Lung (tissue), 12 donors: ENCODE data around the gene AVEN. TPM values are rescaled to one million over a fixed set of nuclear protein-coding genes. Genes with fewer than 3 reads are reported as not detected.

Experiments
- ATAC-seq: fragments of 200-7000 bp; cut with Tn5 transposase; one replicate; pipeline ENCODE4 v1.9.1; 2020; ENCODE audit warnings: moderate number of reproducible peaks; ENCODE audit not compliant: insufficient read depth, low FRiP score
- DNase-seq, 3 donors: peaks; one replicate each; pipeline ENCODE4 v3.0.0-alpha.2; 2013 to 2017
- H3K27ac ChIP-seq, 2 donors: one replicate each; pipeline ENCODE4 v1.5.1; 2013; ENCODE audit warnings: mild to moderate bottlenecking in 2 of 2, moderate library complexity in 2 of 2, control low read depth in 1 of 2, inconsistent platforms in 1 of 2, low read depth in 1 of 2, low read length in 1 of 2
- H3K27me3 ChIP-seq, 3 donors: one replicate each; pipeline ENCODE4 v1.5.1; 2013; ENCODE audit warnings: low read length in 2 of 3; ENCODE audit not compliant: control insufficient read depth in 3 of 3, insufficient read depth in 3 of 3
- H3K36me3 ChIP-seq, 4 donors: one replicate each; pipeline ENCODE4 v1.5.1; 2013; ENCODE audit warnings: low read length in 4 of 4, mild to moderate bottlenecking in 1 of 4, moderate library complexity in 1 of 4; ENCODE audit not compliant: control insufficient read depth in 4 of 4, insufficient read depth in 4 of 4
- H3K4me1 ChIP-seq, 5 donors: one replicate each; pipeline ENCODE4 v1.5.1; 2013; ENCODE audit warnings: low read length in 5 of 5, mild to moderate bottlenecking in 2 of 5, moderate library complexity in 1 of 5; ENCODE audit not compliant: control insufficient read depth in 5 of 5, insufficient read depth in 5 of 5
- H3K4me3 ChIP-seq: one replicate; pipeline ENCODE4 v1.5.1; 2013; ENCODE audit warnings: mild to moderate bottlenecking, control low read depth, moderate library complexity
- H3K9ac ChIP-seq, 2 donors: one replicate each; pipeline ENCODE4 v1.5.1; 2013; ENCODE audit warnings: low read length in 2 of 2, control low read depth in 1 of 2; ENCODE audit not compliant: insufficient read depth in 1 of 2
- H3K9me3 ChIP-seq, 4 donors: one replicate each; pipeline ENCODE4 v1.5.1; 2013; ENCODE audit warnings: low read length in 3 of 4, mild to moderate bottlenecking in 1 of 4, moderate library complexity in 1 of 4; ENCODE audit not compliant: control insufficient read depth in 4 of 4, insufficient read depth in 3 of 4
- CTCF ChIP-seq: IDR thresholded peaks from 2 replicates; pipeline ENCODE4 v1.5.1; 2012; ENCODE audit warnings: mild to moderate bottlenecking; ENCODE audit errors: control extremely low read depth, extremely low read depth
- WGBS, 2 donors: extraction: QIAGEN DNeasy Blood & Tissue Kit; methylation state at CpG; one replicate each; pipeline ENCODE4 v1.1.7; 2013; 5-methylcytosine and 5-hydroxymethylcytosine counted together
- polyA plus RNA-seq, 2 donors: library from polyadenylated mRNA; stranded (reverse); fragments of 200-250 nt; gene quantifications; one replicate each; pipeline ENCODE4 v1.2.1, GENCODE V29; 2013
- total RNA-seq, 2 donors: library from RNA; depleted of rRNA in 1 of 2; stranded (reverse); fragments of >200 nt in 1 of 2; gene quantifications; one replicate each; pipeline ENCODE4 v1.2.1, GENCODE V29; 2014 to 2021
- donor health status: control.
- donor health status: control.
- donor health status: Bipolar disorder and iron deficiency.
- donor health status: healthy.
- donor health status: DM: yes; HTN: yes; CAD: no.

The AVEN gene
- total and polyA plus RNA-seq, 4 donors, result 7.5 to 9.3 (median 8.9) TPM

- Histone ChIP-seq H3K4me3 (no peak overlapping the region), H3K27ac (no peak overlapping the region), H3K9me3 (no peaks in the 10 kb centered on the region), H3K4me1 (peaks cover 0 to 5% (median 0%) of the 10 kb centered on the region in 5 donors), H3K36me3 (no peaks in the 10 kb centered on the region), H3K9ac (no peak overlapping the region), H3K27me3 (no peaks in the 10 kb centered on the region)
- TF ChIP-seq CTCF, result no peak
- DNase-seq (peak in 2 of 3 donors; percentile 10 to 26), ATAC-seq (no peak)
These were observed 131.7 kb downstream of the AVEN start for GRCh38 chr15:33907326-33907725.

- H3K9me3 ChIP-seq, result no peaks in the 10 kb centered on the region
- no peak for TF ChIP-seq CTCF
- no peak for DNase-seq
- WGBS, 2 donors, result 88 to 94% methylated on average over 2 of the region's 2 CpGs
- H3K36me3 ChIP-seq, result no peaks in the 10 kb centered on the region
- no peaks in the 10 kb centered on the region for H3K27me3 ChIP-seq
- H3K27ac ChIP-seq, result no peak overlapping the region
- no peak overlapping the region for H3K9ac ChIP-seq
- no peak for ATAC-seq
- H3K4me3 ChIP-seq, result no peak overlapping the region
- peaks cover 0 to 5% (median 0%) of the 10 kb centered on the region in 5 donors for H3K4me1 ChIP-seq
These were observed 135.3 kb downstream of the AVEN start for GRCh38 chr15:33903661-33904060.

- H3K36me3 ChIP-seq, result no peaks in the 10 kb centered on the region
- DNase-seq (no peak), ATAC-seq (no peak)
- WGBS, 2 donors, result 0 to 2% methylated on average over 1 of the region's 1 CpG
- no peaks in the 10 kb centered on the region for H3K9me3 ChIP-seq
- no peak overlapping the region for H3K9ac ChIP-seq
- no peak for TF ChIP-seq CTCF
- no peak overlapping the region for H3K4me3 ChIP-seq
- no peak overlapping the region for H3K27ac ChIP-seq
- peaks cover 0 to 6% (median 0%) of the 10 kb centered on the region in 5 donors for H3K4me1 ChIP-seq
- H3K27me3 ChIP-seq, result no peaks in the 10 kb centered on the region
These were observed 137.0 kb downstream of the AVEN start for GRCh38 chr15:33902043-33902442.

GRCh38 chr15:33894193-33894592, 144.8 kb downstream of the AVEN start:
- no peak overlapping the region for H3K27ac ChIP-seq
- no peak for ATAC-seq
- no peak for DNase-seq
- no peak overlapping the region for H3K4me3 ChIP-seq
- H3K36me3 ChIP-seq, result no peaks in the 10 kb centered on the region
- no peak for TF ChIP-seq CTCF
- no peaks in the 10 kb centered on the region for H3K27me3 ChIP-seq
- peaks cover 0 to 6% (median 0%) of the 10 kb centered on the region in 5 donors for H3K4me1 ChIP-seq
- H3K9me3 ChIP-seq, result no peaks in the 10 kb centered on the region
- no peak overlapping the region for H3K9ac ChIP-seq
- 73 to 78% methylated on average over 6 of the region's 6 CpGs for WGBS, 2 donors
